NK-92 (cell line): ENCODE results near the gene NES.

Experiments used
- DNase-seq: peaks from one replicate; lab custom pipeline; 2025; ENCODE audit not compliant: unreplicated experiment; lab: John Stamatoyannopoulos, UW

Gene NES

DNA sequence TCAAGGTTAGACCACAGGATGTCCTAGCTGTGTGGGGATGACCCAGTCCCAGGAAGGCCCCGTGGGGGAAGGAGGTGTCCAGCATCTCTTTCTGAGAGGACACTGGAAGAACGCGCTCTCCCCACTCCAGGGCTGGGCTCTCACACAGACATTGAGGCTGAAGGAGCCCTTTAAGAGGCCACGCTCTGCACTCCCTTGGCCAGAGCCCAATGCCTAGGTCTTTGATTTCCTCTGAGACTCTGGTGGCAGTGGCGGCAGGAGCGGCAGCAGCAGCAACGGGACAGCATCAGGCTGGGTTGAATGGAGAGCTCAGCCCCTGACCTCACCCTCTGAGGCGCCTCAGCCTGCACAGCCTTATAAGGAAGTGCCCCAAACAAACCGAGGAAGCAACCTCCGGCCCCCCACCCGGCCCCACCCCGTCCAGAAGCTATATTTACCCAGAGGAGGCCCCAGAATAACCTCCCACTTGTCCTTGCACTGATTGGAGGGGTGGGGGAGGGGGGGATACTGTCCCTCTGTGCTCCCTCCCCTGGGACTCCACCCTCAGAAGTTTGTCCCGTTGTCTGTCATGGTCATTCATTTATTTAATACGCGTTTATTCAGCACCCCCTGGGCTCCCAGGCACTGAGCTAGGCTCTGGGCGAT, 12.3 kb downstream of the NES start:
- DNase-seq = no peak

DNA sequence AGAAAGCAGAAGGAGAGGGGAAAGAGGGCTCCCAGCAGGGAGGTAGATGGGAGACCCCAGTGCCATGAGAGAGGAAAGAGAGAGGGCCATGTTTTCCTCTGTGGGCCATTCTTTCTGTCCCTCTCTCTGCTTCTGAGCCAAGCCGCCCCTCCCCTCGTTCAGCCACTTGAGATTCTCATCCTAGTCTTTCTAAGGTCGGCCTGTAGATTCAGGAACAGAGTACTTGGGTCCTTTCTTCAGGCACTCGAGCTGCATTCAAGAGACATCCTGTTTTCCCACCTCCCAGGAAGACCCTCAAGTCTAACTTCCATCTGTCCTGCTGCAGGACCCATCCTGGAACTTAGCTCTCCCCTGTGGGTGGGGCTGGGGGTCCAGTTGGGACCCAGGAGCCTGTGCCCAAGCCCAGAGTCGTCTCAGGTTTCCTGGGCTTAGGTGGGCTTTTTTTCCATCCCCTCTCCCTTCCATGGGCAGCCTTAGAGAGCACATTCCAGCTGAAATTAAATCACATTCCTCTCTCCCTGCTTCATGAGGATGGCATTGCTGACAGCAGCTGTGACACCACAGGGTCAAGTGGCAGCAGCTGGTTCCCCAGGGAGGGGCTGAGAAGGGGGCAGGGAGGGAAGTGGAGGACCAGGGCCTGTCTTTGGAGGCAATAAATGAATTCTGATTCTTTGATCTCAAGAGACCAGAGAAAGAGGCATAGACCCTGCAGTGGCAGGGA, 13.0 kb downstream of the NES start:
- no peak for DNase-seq

GRCh38 chr1:156663178-156663577, 14.0 kb downstream of the NES start:
- no peak for DNase-seq

GRCh38 chr1:156662800-156663055, 14.5 kb downstream of the NES start:
- DNase-seq = no peak

DNA sequence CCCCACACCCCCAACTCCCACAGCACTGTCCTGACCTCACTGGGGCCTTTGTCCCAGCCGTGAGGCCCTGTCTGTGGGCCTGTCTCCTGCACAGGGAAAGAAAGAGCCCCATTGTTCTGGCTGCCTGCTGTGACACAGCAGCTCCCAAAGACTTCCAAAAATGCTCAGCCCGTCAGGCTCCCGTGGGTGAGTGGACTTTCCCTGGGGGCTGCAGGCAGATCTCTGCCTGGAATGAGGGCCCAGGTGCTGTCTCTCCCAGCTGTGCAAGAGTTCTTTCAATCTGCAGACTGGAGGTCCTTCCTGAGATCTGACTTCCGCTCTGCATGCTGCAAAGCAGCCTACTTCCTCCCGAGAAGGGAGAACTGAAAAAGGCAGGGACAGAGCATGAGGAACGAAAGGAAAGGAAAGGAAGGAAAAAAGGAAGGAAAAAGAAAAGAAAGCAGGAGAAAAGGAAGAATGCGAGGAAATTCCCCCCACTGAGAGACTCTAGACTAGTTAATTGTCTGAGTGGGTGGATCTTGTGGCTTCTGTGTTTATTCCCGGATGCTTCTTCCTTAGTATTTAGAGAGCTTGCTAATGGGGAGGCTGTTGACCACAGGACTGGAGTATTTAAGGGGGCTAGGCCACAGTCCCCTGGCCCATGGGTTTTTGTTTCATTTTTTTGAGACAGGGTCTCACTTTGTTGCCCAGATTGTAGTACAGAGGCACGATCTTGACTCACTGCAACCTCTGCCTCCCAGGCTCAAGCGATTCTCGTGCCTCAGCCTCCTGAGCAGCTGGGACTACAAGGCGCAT, 15.0 kb downstream of the NES start:
- no peak for DNase-seq

- DNase-seq = no peak
These were observed 16.5 kb downstream of the NES start for GRCh38 chr1:156660752-156661112.

DNA sequence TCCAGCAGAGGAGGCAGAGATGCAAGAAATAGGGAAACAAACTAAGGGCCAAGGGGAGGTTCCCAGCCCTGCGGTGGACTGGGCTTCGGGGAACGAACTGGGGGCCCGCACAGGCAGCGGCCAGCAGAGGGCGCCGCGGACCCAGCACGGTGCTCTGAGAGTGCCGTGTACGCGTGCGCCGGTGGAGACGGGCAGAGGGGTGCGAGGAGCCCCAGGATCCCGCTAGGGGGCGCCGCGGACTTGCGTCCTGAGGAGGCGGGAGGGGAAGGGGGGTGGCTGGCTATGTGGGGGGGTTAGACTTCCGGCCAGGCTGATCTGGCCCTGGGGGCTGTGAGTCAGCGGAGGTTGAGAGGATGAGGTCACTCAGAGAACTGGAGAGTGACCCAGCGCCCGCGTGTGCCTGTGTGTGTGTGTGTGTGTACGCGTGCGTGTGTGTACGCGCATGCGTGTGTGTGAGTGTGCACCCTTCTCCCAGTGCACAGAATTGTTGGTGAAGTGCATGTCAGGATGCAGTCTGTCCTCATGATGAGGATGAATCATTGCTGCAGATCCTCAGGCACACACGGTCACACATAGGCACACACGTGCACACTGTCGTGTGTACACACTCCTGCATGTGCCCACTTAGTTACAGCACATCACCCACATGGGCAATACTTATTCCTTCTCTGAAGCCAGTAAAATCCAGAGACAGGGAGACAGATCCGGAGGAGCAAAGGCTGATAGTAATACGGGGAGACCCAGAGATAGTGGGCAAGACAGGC, 17.0 kb downstream of the NES start:
- DNase-seq = peak; percentile 32

- no peak for DNase-seq
These were observed 17.6 kb downstream of the NES start for GRCh38 chr1:156659661-156659987.

GRCh38 chr1:156658945-156659574, 18.1 kb downstream of the NES start:
- no peak for DNase-seq

- no peak for DNase-seq
These were observed 18.7 kb downstream of the NES start for GRCh38 chr1:156658496-156658895.

GRCh38 chr1:156657741-156658319, 19.4 kb downstream of the NES start:
- no peak for DNase-seq

DNA sequence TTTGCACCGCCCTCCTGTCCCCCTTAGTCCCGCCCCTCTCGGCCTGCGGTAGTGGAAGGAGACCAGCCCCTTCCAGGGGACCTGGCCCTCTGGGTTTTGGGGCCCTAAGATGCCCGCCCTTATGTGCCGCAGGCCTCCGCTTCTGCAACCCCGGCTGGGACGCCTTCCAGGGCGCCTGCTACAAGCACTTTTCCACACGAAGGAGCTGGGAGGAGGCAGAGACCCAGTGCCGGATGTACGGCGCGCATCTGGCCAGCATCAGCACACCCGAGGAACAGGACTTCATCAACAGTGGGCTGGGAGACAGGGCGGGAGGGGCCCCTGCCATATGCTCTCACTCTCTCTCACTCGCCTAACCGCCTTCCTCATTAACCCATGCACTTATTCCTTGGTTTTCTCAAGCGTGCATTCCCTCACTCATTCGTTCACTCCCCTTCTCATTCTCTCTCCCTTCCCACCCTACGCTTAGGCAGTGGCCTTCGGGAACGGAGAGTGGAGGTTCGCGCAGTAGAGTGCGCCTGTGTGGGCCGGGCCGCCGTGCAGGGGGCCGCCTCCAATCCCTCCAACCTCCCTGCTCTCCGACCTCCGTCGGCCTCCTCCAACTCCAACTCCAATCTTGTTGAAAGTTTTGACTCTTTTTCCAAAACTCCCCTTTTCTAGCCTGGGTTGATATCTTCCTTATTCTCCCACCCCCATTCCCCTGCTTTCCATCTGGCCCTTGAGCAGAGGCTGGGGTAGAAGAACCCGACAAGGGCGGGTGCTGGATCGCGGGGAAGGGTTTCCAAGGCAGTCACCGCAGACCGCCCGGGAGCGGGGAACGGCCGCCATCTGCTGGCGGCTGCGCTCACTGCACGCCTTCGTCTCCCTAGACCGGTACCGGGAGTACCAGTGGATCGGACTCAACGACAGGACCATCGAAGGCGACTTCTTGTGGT, 20.1 kb downstream of the NES start:
- no peak for DNase-seq

DNA sequence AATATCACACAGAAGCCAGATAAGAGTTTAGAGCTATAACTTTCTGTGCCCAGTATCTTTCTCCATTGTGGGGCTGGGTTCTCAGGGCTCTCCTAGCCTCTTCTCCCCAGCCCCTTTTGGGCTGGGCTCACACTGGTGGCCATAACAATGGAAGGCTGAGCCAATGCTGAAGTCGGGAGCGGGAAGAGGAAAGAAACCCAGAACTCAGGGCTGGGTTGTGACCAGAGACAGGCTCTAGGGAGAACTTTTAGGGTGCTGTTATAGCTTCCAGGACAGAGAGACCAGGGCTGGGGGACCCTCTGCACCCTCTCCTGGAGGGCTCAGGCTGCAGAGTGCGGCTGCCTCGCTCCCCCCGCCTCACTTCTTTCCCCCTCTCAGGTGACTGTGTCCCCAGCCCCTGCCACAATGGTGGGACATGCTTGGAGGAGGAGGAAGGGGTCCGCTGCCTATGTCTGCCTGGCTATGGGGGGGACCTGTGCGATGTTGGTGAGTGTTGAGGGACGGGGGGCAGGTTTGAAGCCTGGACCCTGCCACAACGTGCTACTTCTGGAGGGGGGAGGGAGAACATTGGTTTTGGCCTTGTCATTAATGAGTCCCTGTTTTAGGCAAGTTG, 21.2 kb downstream of the NES start:
- DNase-seq = no peak

GRCh38 chr1:156655151-156655903, 21.9 kb downstream of the NES start:
- no peak for DNase-seq

GRCh38 chr1:156654700-156655099, 22.5 kb downstream of the NES start:
- DNase-seq = no peak

DNA sequence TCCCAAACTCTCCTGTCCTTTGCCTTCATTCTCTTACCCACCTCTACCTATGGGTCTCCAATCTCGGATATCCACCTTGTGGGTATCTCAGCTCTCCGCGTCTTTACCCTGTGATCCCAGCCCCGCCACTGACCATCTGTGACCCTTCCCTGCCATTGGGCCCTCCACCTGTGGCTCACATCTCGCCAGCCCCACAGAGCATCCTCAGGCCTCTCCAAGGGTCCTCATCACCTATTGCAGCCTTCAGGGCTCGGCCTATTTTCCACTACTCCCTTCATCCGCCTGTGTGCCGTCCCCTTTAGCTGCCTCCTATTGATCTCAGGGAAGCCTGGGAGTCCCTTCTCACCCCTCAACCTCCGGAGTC, 24.2 kb downstream of the NES start:
- DNase-seq = no peak

GRCh38 chr1:156652131-156652991, 24.8 kb downstream of the NES start:
- no peak for DNase-seq

GRCh38 chr1:156648951-156649350, 28.3 kb downstream of the NES start:
- DNase-seq = no peak
